Esophagus squamous epithelium (tissue), 5 donors: ENCODE results near the gene EIF2B2. TPM values are rescaled to one million over a fixed set of nuclear protein-coding genes. Genes with fewer than 3 reads are reported as not detected.

Experiments used
- DNase-seq: peaks from one replicate; lab custom pipeline; 2025; lab: John Stamatoyannopoulos, UW
- H3K27ac ChIP-seq, 4 donors: fragments of 200-600 bp; sonication (generic); one replicate each; pipeline ENCODE4 v1.5.1; 2016 to 2019; ENCODE audit warnings: mild to moderate bottlenecking in 1 of 4
- H3K27me3 ChIP-seq, 4 donors: fragments of 200-600 bp; sonication (generic); 1 replicate in 3 of 4; 2 replicates in 1 of 4; pipeline versions ENCODE4 v1.5.1 to v1.6.0; 2017 to 2021; ENCODE audit warnings: antibody characterized with exemption in 1 of 4
- H3K36me3 ChIP-seq, 3 donors: fragments of 200-600 bp; sonication (generic); one replicate each; pipeline ENCODE4 v1.5.1; 2016 to 2019
- H3K4me1 ChIP-seq, 3 donors: fragments of 200-600 bp; sonication (generic); one replicate each; pipeline ENCODE4 v1.5.1; 2017 to 2019
- H3K4me3 ChIP-seq, 4 donors: fragments of 200-600 bp; sonication (generic); 1 replicate in 3 of 4; 2 replicates in 1 of 4; pipeline ENCODE4 v1.5.1; 2016 to 2019; ENCODE audit warnings: mild to moderate bottlenecking in 2 of 4, moderate library complexity in 1 of 4
- H3K9me3 ChIP-seq, 3 donors: fragments of 200-600 bp; sonication (generic); one replicate each; pipeline ENCODE4 v1.5.1; 2016 to 2019
- POLR2A ChIP-seq, 4 donors: fragments of 450-650 bp; IDR thresholded peaks; one replicate each; pipeline ENCODE4 v1.6.1; 2017; ENCODE audit warnings: antibody characterized with exemption in 4 of 4, mild to moderate bottlenecking in 4 of 4, moderate library complexity in 3 of 4
- WGBS, 2 donors: methylation state at CpG; one replicate each; pipeline ENCODE4 v1.1.5; 2018; 5-methylcytosine and 5-hydroxymethylcytosine counted together
- intact Hi-C: fragments of 100-400 bp; cut with DNase I; formaldehyde crosslinking; loops from one replicate; pipeline ENCODE4 v1.15.0; 2022
- total RNA-seq, 4 donors: library from RNA; depleted of rRNA; stranded (reverse); fragments of >200 nt; gene quantifications; one replicate each; pipeline ENCODE4 v1.1.0, GENCODE V29; 2016
- TF ChIP-seq, protein P1 (sequence below), 6 experiments: fragments of 450-650 bp in 4 of 6; fragments of 200-600 bp in 2 of 6; sonication (generic) in 2 of 6; IDR thresholded peaks; one replicate each; pipeline ENCODE4 v1.5.1; 2016 to 2019; ENCODE audit warnings: antibody characterized with exemption in 6 of 6, mild to moderate bottlenecking in 4 of 6, moderate library complexity in 4 of 6
- donor health status: DM: yes; HTN: yes; CAD: no.

The EIF2B2 gene
- total RNA-seq, 4 donors from 2014 or later: 27.8 to 41.0 (median 39.0) TPM

DNA sequence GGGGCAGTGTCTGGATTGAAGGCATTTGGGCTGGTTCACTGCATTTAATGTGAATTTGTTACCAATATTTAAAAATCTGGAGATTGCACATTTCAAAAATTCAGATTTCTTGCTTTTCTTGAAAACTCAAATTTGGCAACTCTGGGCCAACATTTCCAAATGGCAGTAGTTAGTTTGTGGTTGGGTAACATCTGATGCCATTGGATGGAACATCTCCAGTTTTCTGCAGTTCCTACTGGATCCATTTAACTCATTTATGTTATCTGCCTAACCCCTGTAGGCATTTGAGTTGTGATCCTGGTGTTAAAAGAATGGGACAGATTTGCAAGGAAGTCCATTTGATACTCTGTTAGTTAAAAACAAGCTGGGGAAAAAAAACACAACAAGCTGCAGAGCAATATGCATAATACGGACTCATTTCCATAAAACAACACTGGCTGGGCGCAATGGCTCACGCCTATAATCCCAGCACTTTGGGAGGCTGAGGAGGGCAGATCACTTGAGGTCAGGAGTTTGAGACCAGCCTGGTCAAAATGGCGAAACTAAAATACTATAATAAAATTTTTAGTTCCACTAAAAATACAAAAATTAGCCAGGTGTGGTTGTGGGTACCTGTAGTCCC is 7.9 kb downstream of the EIF2B2 start:
- H3K27ac ChIP-seq: peak overlapping the region; percentile 9 to 59 (median 42)
- no peak overlapping the region for H3K4me3 ChIP-seq
- no peaks in the 10 kb centered on the region for H3K27me3 ChIP-seq
- peaks cover 0 to 93% (median 22%) of the 10 kb centered on the region in 3 donors for H3K36me3 ChIP-seq
- 93 to 98% methylated on average over 4 of the region's 4 CpGs for WGBS, 2 donors
- peaks cover 1 to 30% (median 8%) of the 10 kb centered on the region in 3 donors for H3K4me1 ChIP-seq
- intact Hi-C loops: no loop called here
- no peaks in the 10 kb centered on the region for H3K9me3 ChIP-seq
- TF ChIP-seq, protein P1, sequence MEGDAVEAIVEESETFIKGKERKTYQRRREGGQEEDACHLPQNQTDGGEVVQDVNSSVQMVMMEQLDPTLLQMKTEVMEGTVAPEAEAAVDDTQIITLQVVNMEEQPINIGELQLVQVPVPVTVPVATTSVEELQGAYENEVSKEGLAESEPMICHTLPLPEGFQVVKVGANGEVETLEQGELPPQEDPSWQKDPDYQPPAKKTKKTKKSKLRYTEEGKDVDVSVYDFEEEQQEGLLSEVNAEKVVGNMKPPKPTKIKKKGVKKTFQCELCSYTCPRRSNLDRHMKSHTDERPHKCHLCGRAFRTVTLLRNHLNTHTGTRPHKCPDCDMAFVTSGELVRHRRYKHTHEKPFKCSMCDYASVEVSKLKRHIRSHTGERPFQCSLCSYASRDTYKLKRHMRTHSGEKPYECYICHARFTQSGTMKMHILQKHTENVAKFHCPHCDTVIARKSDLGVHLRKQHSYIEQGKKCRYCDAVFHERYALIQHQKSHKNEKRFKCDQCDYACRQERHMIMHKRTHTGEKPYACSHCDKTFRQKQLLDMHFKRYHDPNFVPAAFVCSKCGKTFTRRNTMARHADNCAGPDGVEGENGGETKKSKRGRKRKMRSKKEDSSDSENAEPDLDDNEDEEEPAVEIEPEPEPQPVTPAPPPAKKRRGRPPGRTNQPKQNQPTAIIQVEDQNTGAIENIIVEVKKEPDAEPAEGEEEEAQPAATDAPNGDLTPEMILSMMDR (IDR thresholded peaks at IDR 0.05): no peak
- no peak for TF ChIP-seq POLR2A (IDR thresholded peaks at IDR 0.05)
- DNase-seq: no peak

DNA sequence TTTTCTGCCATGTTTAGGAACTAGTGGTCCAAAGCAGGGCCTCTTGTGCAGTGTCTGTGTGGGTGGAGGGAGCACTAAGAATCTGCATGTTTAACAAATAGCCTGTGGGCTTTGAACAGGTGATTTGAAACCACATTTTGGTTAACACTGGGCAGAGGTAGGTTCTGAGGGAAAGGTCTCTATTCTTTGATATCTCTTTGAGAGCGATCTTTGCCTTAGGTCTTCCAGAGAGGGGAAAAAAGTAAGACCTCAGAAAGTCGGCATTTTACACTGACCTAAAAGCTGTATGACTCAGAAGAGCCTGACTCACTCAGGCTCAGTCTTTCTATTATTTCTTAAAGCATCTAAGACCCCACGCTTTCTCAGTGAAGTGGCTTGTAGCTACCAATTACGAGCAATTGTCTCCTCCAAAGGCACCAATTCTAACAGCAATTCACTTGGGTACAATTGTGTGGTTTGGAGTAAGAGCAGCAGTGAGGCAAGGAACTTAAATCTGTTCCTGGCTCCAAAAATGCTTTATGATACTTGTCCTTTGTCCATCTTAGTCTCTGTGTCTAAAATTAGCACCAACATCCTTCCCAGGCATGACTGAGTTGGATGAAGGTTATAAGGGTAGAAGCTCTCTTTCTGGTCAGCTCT is 8.8 kb downstream of the EIF2B2 start:
- Histone ChIP-seq H3K4me3 (no peak overlapping the region), H3K27me3 (no peaks in the 10 kb centered on the region), H3K9me3 (no peaks in the 10 kb centered on the region), H3K4me1 (peaks cover 0 to 27% (median 7%) of the 10 kb centered on the region in 3 donors), H3K27ac (peak overlapping the region; percentile 9 to 59 (median 42)), H3K36me3 (peaks cover 1 to 93% (median 19%) of the 10 kb centered on the region in 3 donors)
- no peak for DNase-seq
- TF ChIP-seq, protein P1 (IDR thresholded peaks at IDR 0.05): no peak
- no peak for TF ChIP-seq POLR2A (IDR thresholded peaks at IDR 0.05)
- 36 to 50% methylated on average over 4 of the region's 4 CpGs for WGBS, 2 donors
- intact Hi-C loops: no loop called here

DNA sequence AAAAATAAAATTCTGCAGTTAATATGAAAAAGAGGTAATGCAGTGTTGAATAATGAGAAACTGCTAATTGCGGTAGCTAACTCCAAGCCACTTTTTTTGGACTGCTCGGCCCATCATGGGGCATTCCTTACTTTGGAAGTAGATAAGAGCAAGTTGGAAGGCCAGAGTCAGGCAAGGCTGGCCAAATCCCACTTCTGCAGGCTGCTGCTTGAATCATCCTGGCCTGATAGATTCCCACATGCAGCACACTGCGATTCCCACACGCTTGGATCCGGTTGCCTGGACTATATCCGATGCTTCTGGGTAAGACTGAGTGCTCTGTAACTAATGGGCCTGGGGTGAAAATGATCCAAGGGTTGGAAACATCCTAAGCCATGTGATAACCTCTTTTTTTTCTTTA is 10.6 kb downstream of the EIF2B2 start:
- H3K9me3 ChIP-seq: no peaks in the 10 kb centered on the region
- 72 to 83% methylated on average over 5 to 6 of the region's 6 CpGs for WGBS, 2 donors
- no peaks in the 10 kb centered on the region for H3K27me3 ChIP-seq
- H3K27ac ChIP-seq: no peak overlapping the region
- H3K36me3 ChIP-seq: peaks cover 9 to 93% (median 17%) of the 10 kb centered on the region in 3 donors
- peaks cover 0 to 36% (median 9%) of the 10 kb centered on the region in 3 donors for H3K4me1 ChIP-seq
- TF ChIP-seq, protein P1 (IDR thresholded peaks at IDR 0.05): no peak
- TF ChIP-seq POLR2A (IDR thresholded peaks at IDR 0.05): no peak
- DNase-seq: no peak
- H3K4me3 ChIP-seq: no peak overlapping the region
- intact Hi-C loops: no loop called here

DNA sequence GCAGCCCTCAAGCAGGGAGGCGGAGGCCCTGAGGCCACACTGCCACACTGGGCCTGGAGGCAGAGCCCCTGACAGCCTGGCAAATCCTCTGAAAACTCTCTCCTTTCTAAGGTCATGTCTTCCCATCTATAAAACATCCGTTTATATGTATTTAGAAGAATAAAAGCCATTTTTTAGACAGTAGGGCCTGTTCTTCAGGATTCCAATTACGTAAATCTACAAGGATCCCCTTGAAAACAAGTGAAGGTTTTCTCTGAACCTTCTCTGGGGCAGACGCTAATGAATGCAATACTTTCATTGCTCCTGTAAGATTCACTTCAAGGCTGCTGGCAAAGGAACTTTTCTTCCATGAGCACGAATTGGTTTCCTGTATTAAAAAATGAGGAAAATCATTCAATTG is 12.8 kb downstream of the EIF2B2 start:
- peaks cover 0 to 37% (median 9%) of the 10 kb centered on the region in 3 donors for H3K4me1 ChIP-seq
- WGBS, 2 donors: 79 to 87% methylated on average over 5 of the region's 5 CpGs
- TF ChIP-seq, protein P1 (IDR thresholded peaks at IDR 0.05): no peak
- no peak for TF ChIP-seq POLR2A (IDR thresholded peaks at IDR 0.05)
- no peak overlapping the region for H3K4me3 ChIP-seq
- no peaks in the 10 kb centered on the region for H3K27me3 ChIP-seq
- H3K36me3 ChIP-seq: peaks cover 9 to 91% (median 16%) of the 10 kb centered on the region in 3 donors
- H3K9me3 ChIP-seq: no peaks in the 10 kb centered on the region
- H3K27ac ChIP-seq: no peak overlapping the region
- intact Hi-C loops: no loop called here
- no peak for DNase-seq

DNA sequence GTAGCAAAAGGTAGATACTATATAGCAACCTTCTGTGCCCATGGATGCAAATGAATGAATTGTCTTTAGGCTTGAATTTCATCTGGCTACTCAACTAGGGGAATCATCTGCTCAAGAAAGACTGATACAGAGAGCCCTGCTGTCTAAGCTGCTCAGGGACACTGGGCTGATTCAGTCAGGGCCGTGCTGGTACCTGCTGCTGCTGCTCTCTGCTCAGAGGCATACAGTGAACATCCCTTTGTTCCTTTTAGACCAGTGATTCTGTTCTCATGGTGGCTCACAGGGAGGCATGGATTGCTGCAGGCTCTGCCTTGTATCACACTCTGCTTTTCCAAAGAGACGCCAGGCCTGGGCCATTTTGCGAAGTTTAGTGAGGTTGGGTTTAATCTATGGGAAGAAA is 14.1 kb downstream of the EIF2B2 start:
- H3K9me3 ChIP-seq: no peaks in the 10 kb centered on the region
- intact Hi-C loops: no loop called here
- no peak overlapping the region for H3K4me3 ChIP-seq
- H3K36me3 ChIP-seq: peaks cover 9 to 96% (median 16%) of the 10 kb centered on the region in 3 donors
- 88 to 91% methylated on average over 2 to 3 of the region's 3 CpGs for WGBS, 2 donors
- no peak for TF ChIP-seq POLR2A (IDR thresholded peaks at IDR 0.05)
- TF ChIP-seq, protein P1 (IDR thresholded peaks at IDR 0.05): no peak
- no peak overlapping the region for H3K27ac ChIP-seq
- DNase-seq: no peak
- H3K4me1 ChIP-seq: peaks cover 0 to 24% (median 3%) of the 10 kb centered on the region in 3 donors
- no peaks in the 10 kb centered on the region for H3K27me3 ChIP-seq
